A549 (cell line): ENCODE measurements around the gene BNIPL.

ENCODE experiments used
- EP300 ChIP-seq, 2 experiments: fragments of >200 bp; sonication (Bioruptor Twin); formaldehyde crosslinking; IDR thresholded peaks; 2 replicates in 1 of 2; 3 replicates in 1 of 2; pipeline ENCODE4 v1.6.1; 2016 to 2017
- ESRRA ChIP-seq: fragments of 150-350 bp; IDR thresholded peaks from 2 replicates; pipeline ENCODE4 v1.6.1; 2014; ENCODE audit warnings: mild to moderate bottlenecking, low read length, borderline replicate concordance
- HOXA7 ChIP-seq: fragments of 250-450 bp; sonication (Bioruptor Pico); IDR thresholded peaks from 2 replicates; pipeline ENCODE4 v1.5.0; 2020; ENCODE audit warnings: mild to moderate bottlenecking, moderate library complexity
- ZNF302 ChIP-seq: fragments of 250-450 bp; sonication (Bioruptor Pico); IDR thresholded peaks from 2 replicates; pipeline ENCODE4 v1.9.0; 2021; ENCODE audit warnings: inconsistent platforms, mild to moderate bottlenecking, moderate library complexity
- TF ChIP-seq, protein P1 (sequence below): fragments of >200 bp; sonication (Bioruptor Twin); formaldehyde crosslinking; IDR thresholded peaks from 3 replicates; pipeline ENCODE4 v1.5.1; 2016

DNA sequence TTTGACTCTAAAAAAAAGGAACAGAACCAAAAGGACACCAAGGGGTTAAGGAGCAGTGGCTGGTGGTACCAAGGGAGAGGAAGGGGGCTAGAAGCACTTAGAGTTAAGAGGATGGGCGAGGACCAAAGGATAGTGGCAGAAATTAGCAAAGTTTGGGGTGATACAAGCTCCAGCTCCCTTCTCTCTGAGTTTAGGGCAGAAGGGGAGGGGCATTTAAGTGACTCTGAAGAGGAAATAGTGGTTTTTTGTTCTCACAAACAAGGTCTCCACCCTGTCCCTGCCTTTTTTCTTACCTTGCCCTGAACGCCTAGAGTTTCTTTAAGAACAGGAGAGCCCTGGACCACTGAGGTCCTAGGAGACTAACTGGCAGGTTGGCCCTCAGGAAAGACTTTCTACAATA, 19.8 kb downstream of the BNIPL start:
- TF ChIP-seq ZNF302 (CRISPR knock-in tag), result no peak
- no peak for TF ChIP-seq HOXA7 (CRISPR knock-in tag)
- no peak for TF ChIP-seq ESRRA
- TF ChIP-seq EP300 (IDR thresholded peaks at IDR 0.05), result no peak
- TF ChIP-seq, protein P1, sequence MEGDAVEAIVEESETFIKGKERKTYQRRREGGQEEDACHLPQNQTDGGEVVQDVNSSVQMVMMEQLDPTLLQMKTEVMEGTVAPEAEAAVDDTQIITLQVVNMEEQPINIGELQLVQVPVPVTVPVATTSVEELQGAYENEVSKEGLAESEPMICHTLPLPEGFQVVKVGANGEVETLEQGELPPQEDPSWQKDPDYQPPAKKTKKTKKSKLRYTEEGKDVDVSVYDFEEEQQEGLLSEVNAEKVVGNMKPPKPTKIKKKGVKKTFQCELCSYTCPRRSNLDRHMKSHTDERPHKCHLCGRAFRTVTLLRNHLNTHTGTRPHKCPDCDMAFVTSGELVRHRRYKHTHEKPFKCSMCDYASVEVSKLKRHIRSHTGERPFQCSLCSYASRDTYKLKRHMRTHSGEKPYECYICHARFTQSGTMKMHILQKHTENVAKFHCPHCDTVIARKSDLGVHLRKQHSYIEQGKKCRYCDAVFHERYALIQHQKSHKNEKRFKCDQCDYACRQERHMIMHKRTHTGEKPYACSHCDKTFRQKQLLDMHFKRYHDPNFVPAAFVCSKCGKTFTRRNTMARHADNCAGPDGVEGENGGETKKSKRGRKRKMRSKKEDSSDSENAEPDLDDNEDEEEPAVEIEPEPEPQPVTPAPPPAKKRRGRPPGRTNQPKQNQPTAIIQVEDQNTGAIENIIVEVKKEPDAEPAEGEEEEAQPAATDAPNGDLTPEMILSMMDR, result no peak
